Activated T-cell treated with anti-CD3 and anti-CD28 coated beads, Interleukin-2, amount 50 U/mL, for 4 hours (primary cell): ENCODE results near the gene ZNF225. TPM values are rescaled to one million over a fixed set of nuclear protein-coding genes. Genes with fewer than 3 reads are reported as not detected.

ENCODE experiments used
- ATAC-seq, 2 donors: fragments of 200-7000 bp; cut with Tn5 transposase; one replicate each; pipeline ENCODE4 v1.10.0; 2021
- DNase-seq: peaks from one replicate; pipeline ENCODE4 v3.0.0-alpha.2; 2020
- H3K27me3 Mint-ChIP-seq: one replicate; pipeline ENCODE4 v1.8.0; 2021; ENCODE audit warnings: low read depth, mixed read lengths
- H3K36me3 Mint-ChIP-seq: one replicate; pipeline ENCODE4 v1.8.0; 2022; ENCODE audit warnings: mixed read lengths; ENCODE audit not compliant: insufficient read depth
- H3K4me1 Mint-ChIP-seq: one replicate; pipeline ENCODE4 v1.8.0; 2021; ENCODE audit warnings: low read depth, mixed read lengths
- H3K4me3 Mint-ChIP-seq: one replicate; pipeline ENCODE4 v1.8.0; 2021; ENCODE audit warnings: mild to moderate bottlenecking, moderate library complexity, mixed read lengths
- H3K9me3 Mint-ChIP-seq: one replicate; pipeline ENCODE4 v1.8.0; 2021; ENCODE audit warnings: mixed read lengths
- total RNA-seq, 3 donors: library from RNA; stranded (reverse); gene quantifications; one replicate each; pipeline ENCODE4 v1.2.1, GENCODE V29; 2021

ZNF225 gene
- 1 to 10 TPM; 1.2 to 2.4 (median 1.4) TPM for total RNA-seq

DNA sequence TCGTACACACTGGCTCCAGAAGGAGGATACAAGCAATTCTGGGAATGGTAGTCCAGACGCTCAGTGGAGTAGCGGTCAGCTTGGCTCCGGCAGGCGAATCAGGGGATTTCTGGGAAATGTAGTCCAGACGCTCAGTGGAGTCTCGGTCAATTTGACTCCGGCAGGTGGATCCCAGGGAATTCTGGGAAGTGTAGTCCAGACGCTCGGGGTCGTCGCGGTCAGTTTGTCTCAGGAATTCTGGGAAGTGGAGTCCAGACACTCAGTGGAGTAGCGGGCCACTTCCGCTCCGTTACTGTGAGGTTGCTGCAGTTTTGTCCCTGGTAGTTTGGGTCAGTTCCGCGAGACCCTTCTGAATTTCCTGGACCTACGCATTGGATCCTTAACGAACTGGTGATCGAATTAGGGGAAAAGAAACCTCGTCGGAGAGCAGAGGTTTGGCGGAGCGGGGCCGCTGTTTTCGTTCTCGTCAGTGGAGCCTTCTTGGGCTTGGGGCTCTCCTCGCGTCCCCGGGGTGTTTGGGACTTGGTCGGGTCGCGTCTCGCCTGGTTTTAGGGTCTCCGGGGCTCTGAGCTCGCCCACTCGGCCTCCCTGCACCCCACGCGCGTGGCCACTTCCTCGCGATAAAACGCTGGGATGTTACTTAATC is at the start of gene ZNF225:
ZNF225 (plus strand) TSS at position 262 of the 646 bp plus-strand sequence. CDS start 2,429 bp downstream, outside the sequence.
- peaks cover 22% of the 10 kb centered on the region for H3K9me3 Mint-ChIP-seq
- H3K36me3 Mint-ChIP-seq: peaks cover 19% of the 10 kb centered on the region
- ATAC-seq (peak; percentile 99 to 100), DNase-seq (peak; percentile 72)
- H3K4me1 Mint-ChIP-seq: peaks cover 26% of the 10 kb centered on the region
- H3K27me3 Mint-ChIP-seq: no peaks in the 10 kb centered on the region
- H3K4me3 Mint-ChIP-seq: peak within 1 kb of the TSS; percentile 98

DNA sequence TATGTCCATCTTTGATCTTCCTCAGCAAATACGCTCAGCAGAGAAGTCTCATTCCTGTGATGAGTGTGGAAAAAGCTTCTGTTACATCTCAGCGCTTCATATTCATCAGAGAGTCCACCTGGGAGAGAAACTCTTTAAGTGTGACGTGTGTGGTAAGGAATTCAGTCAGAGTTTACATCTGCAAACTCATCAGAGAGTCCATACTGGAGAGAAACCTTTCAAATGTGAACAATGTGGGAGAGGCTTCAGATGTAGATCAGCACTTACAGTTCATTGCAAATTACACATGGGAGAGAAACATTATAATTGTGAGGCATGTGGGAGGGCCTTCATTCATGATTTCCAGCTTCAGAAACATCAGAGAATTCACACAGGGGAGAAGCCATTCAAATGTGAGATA is 46.9 kb upstream of the ZNF225 start:
- peaks cover 4% of the 10 kb centered on the region for H3K4me1 Mint-ChIP-seq
- no peak for DNase-seq
- no peak overlapping the region for H3K4me3 Mint-ChIP-seq
- ATAC-seq: no peak
- H3K9me3 Mint-ChIP-seq: peaks cover 45% of the 10 kb centered on the region
- peaks cover 55% of the 10 kb centered on the region for H3K36me3 Mint-ChIP-seq
- no peaks in the 10 kb centered on the region for H3K27me3 Mint-ChIP-seq

GRCh38 chr19:44069415-44069814 is 43.8 kb upstream of the ZNF225 start:
- Mint-ChIP-seq H3K36me3 (peaks cover 29% of the 10 kb centered on the region), H3K4me1 (peaks cover 23% of the 10 kb centered on the region), H3K4me3 (no peak overlapping the region), H3K9me3 (peaks cover 45% of the 10 kb centered on the region), H3K27me3 (no peaks in the 10 kb centered on the region)
- ATAC-seq (no peak), DNase-seq (no peak)

DNA sequence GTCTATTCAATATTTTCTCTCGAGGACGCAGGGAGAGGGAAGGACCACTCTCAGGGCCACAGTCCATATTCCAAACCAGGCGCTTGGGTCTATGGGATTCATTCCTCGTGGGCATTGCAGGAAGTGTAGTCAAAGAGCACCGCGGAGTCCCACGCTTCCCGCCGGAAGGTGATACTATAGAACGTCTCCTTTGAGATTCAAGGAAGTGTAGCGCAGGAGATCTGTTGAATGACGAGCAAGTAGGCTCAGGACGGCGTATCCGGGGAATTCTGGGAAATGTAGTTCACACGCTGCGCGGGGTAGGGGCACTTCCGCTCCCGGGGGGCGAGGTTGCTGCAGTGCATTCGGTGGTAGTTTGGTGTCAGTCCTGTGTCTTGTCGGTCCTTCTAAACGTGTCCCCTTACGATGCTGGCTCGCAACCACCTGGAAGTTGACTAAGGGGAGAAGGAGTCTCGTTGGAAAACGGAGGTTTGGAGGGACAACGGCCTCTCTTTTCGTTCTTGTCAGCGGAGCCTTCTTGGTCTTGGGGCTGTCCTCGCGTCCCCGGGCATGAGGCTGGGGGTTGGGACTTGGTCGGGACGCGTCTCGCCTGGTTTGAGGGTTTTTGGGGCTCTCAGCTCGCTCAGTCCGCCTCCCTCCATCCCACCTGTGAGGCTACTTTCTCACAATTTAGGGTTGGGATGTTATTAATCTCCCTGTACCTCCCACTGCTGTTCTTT is 41.2 kb upstream of the ZNF225 start, which contains the start of gene ZNF284:
ZNF284 (plus strand) TSS at position 336 of the 719 bp plus-strand sequence. CDS start 4,231 bp downstream, outside the sequence.
- peak; percentile 99 for ATAC-seq

DNA sequence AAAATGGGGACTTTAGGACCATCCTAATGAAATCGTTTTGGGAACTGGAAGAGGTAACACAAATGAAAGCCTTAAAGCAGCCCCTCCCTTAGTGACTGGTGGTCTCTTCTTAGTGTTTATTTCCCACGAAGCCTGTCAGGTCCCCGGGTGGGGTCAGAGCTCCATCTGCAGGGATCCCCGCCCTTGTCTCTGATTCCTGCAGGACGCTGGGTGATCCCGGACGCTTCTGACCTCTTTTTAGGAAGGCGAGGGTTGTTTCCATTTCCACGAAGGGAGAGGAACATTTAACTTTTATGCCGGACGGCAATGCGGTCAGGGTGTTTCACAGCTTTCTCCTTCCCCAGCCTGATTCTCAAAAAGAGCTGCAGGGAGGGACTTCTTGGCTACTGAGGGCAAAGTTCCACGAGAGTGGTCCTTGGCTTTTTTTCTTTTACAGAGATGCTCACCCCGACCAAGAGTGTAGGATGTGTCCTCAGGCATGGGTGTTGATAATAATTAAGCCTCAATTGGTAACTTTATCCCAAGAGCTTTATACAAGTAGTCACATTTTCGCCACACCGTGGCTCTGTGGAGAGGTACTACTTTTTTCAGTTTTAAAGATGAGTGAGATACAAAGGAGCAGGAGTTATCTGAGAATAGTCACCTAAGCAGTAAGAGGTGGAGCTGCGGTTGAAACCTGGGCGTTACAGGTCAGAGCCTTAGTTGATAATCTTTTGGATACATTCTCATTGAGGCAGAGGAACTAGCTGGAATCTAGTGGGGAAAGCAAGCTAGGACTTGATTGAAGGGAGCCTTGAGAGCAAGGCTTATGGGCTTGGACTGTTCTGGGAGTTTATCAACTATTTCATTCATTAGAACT is 40.4 kb upstream of the ZNF225 start:
- H3K4me1 Mint-ChIP-seq: peaks cover 26% of the 10 kb centered on the region
- DNase-seq (no peak), ATAC-seq (no peak)
- H3K27me3 Mint-ChIP-seq: no peaks in the 10 kb centered on the region
- peak overlapping the region; percentile 93 for H3K4me3 Mint-ChIP-seq
- peaks cover 21% of the 10 kb centered on the region for H3K36me3 Mint-ChIP-seq
- H3K9me3 Mint-ChIP-seq: peaks cover 27% of the 10 kb centered on the region

More for the DNA sequence above, 41.2 kb upstream of the ZNF225 start, which contains the start of gene ZNF284:
- peaks cover 26% of the 10 kb centered on the region for H3K4me1 Mint-ChIP-seq
- peaks cover 30% of the 10 kb centered on the region for H3K9me3 Mint-ChIP-seq
- peak; percentile 79 for DNase-seq
- H3K36me3 Mint-ChIP-seq: peaks cover 20% of the 10 kb centered on the region
- peak within 1 kb of the TSS; percentile 93 for H3K4me3 Mint-ChIP-seq
- H3K27me3 Mint-ChIP-seq: no peaks in the 10 kb centered on the region

GRCh38 chr19:44076325-44076724 is 36.9 kb upstream of the ZNF225 start:
- H3K36me3 Mint-ChIP-seq: peaks cover 25% of the 10 kb centered on the region
- peaks cover 23% of the 10 kb centered on the region for H3K4me1 Mint-ChIP-seq
- peaks cover 5% of the 10 kb centered on the region for H3K9me3 Mint-ChIP-seq
- ATAC-seq (no peak), DNase-seq (no peak)
- H3K27me3 Mint-ChIP-seq: no peaks in the 10 kb centered on the region
- no peak overlapping the region for H3K4me3 Mint-ChIP-seq

DNA sequence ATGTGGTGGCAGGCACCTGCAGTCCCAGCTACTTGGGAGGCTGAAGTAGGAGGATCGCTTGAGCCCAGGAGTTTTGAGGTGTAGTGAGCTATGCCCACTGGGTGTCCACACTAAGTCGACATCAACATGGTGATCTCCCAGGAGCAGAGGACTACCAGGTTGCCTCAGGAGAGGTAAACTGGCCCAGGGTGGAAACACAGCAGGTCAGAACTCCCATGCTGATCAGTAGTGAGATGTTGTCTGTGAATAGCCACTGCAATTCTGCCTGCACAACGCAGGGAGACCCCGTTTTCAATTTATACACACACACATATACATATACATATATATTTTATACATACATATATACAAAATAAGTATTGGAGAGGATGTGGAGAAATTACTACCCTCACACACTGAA is 21.1 kb upstream of the ZNF225 start:
- Mint-ChIP-seq H3K4me3 (no peak overlapping the region), H3K9me3 (no peaks in the 10 kb centered on the region), H3K4me1 (peaks cover 16% of the 10 kb centered on the region), H3K36me3 (peaks cover 10% of the 10 kb centered on the region), H3K27me3 (no peaks in the 10 kb centered on the region)
- DNase-seq (no peak), ATAC-seq (no peak)

DNA sequence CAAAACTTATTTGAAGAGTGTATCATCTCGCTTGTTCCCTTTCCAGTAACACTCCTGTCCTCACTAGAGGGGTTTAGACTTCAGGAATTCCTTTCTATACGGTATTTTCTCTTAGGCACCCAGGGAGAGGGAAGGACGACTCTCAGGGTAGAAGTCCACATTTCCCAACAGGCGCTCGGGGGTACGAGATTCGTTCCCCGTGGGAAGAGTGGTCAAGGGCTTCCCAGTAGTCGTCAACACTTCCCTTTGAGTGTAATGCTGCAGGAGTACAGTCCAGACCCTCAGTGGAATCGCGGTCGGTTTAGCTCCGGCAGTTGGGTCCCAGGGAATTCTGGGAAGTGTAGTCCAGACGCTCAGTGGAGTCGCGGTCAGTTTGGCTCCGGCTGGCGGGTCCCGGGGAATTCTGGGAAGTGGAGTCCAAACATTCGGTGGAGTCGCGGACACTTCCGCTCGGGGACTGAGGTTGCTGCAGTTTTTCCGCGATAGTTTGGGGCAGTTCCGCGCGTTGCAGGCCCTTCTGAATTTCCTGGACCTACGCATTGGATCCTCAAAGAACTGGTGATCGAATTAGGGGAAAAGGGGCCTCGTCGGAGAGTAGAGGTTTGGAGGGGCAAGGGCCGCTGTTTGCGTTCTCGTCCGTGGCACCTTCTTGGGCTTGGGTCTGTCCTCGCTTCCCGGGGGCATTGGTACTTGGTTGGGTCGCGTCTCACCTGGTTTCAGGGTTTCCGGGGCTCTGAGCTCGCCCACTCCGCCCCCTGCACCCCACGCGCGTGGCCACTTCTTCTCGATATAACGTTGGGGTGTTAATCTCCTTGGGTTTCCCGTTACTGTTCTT is 19.1 kb upstream of the ZNF225 start, which contains the start of gene ZNF224:
ZNF224 (plus strand) TSS at position 431 of the 835 bp plus-strand sequence. CDS start 3,513 bp downstream, outside the sequence.
- DNase-seq: peak; percentile 75
- ATAC-seq: peak; percentile 93 to 94
- Mint-ChIP-seq H3K27me3 (no peaks in the 10 kb centered on the region), H3K9me3 (no peaks in the 10 kb centered on the region), H3K4me3 (peak within 1 kb of the TSS; percentile 98), H3K4me1 (peaks cover 20% of the 10 kb centered on the region), H3K36me3 (peaks cover 22% of the 10 kb centered on the region)

DNA sequence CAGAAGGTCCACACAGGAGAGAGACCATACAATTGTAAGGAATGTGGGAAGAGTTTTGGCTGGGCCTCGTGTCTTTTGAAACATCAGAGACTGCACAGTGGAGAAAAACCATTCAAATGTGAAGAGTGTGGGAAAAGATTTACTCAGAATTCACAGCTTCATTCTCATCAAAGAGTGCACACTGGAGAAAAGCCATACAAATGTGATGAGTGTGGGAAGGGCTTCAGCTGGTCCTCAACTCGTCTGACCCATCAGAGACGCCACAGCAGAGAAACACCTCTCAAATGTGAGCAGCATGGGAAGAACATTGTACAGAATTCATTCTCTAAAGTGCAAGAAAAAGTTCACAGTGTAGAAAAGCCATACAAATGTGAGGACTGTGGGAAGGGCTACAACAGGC is 5.4 kb upstream of the ZNF225 start:
- Mint-ChIP-seq H3K9me3 (peaks cover 57% of the 10 kb centered on the region), H3K4me3 (no peak overlapping the region), H3K27me3 (no peaks in the 10 kb centered on the region), H3K4me1 (peaks cover 11% of the 10 kb centered on the region), H3K36me3 (peaks cover 51% of the 10 kb centered on the region)
- ATAC-seq: no peak
- no peak for DNase-seq

DNA sequence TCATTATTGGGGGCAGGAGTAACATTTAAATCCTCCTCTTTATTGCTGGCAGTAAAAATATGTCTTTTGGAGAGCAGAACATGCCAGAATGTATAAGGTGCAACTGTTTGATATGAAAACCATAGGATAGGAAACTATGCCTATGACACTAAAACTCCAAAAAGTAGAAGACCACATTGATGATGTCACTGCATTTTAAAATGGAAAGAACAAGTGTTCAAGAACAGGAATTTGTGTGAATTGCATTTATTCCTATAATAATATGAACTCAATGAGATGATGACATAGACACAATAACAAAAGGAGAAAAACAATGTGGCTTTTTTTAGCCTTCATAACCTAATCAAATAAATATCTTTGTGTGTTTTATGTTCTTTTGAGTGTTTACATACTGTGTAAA is 3.7 kb upstream of the ZNF225 start:
- Mint-ChIP-seq H3K36me3 (peaks cover 36% of the 10 kb centered on the region), H3K4me1 (peaks cover 18% of the 10 kb centered on the region), H3K27me3 (no peaks in the 10 kb centered on the region), H3K9me3 (peaks cover 48% of the 10 kb centered on the region), H3K4me3 (no peak overlapping the region)
- ATAC-seq: no peak
- DNase-seq: no peak

- no peak for ATAC-seq
- H3K9me3 Mint-ChIP-seq: peaks cover 34% of the 10 kb centered on the region
- H3K4me1 Mint-ChIP-seq: peaks cover 26% of the 10 kb centered on the region
- H3K36me3 Mint-ChIP-seq: peaks cover 23% of the 10 kb centered on the region
- no peaks in the 10 kb centered on the region for H3K27me3 Mint-ChIP-seq
- H3K4me3 Mint-ChIP-seq: peak overlapping the region; percentile 98
- no peak for DNase-seq
These were observed 1.2 kb upstream of the ZNF225 start for GRCh38 chr19:44111910-44112463.

DNA sequence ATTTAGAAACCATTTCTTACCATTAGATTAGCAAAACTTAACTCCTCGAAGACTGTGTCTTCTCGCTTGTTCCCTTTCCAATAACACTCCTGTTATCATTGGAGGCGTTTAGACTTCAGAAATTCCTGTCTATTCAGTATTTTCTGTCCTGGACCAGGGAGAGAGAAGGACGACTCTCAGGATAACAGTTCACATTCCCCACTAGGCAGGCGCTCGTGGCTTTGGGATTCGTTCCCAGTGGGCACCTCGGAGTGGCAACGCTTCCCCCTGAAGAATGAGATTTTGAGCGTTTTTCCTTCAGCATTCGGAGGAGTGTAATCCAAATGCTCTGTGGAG is 429 bp upstream of the ZNF225 start:
- no peak for ATAC-seq
- peaks cover 26% of the 10 kb centered on the region for H3K4me1 Mint-ChIP-seq

DNA sequence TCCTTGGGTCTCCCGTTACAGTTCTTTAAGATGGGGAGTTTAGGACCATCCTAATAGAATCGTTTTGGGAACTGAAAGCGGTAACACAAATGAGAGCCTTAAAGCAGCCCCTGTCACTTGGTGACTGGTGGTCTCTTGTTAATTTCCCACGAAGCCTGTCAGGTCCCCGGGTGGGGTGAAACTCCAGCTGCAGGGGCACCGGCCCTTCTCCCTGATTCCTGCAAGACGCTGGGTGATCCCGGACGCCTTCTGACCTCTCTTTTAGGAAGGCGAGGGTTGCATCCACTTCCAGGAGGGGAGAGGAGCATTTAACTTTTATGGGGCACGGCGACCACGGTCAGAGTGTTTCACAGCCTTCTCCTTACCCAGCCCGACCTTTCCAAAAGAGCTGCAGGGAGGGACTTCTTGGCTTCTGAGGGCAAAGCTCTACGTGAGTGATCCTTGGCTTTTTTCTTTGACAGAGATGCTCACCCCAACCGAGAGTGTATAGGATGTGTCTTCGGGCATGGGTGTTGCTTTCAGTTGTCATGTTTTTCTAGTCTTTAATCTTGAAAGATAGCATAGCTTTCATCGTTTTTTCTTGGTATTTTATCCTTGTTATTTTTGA is 688 bp downstream of the ZNF225 start:
- DNase-seq: no peak

More for the DNA sequence above, 429 bp upstream of the ZNF225 start:
- Mint-ChIP-seq H3K27me3 (no peaks in the 10 kb centered on the region), H3K4me3 (peak overlapping the region; percentile 98), H3K36me3 (peaks cover 21% of the 10 kb centered on the region), H3K9me3 (peaks cover 26% of the 10 kb centered on the region)
- no peak for DNase-seq

More for the DNA sequence above, 688 bp downstream of the ZNF225 start:
- peak in 1 of 2 donors; percentile 8 for ATAC-seq
- H3K27me3 Mint-ChIP-seq: no peaks in the 10 kb centered on the region
- peaks cover 22% of the 10 kb centered on the region for H3K36me3 Mint-ChIP-seq
- peak overlapping the region; percentile 98 for H3K4me3 Mint-ChIP-seq
- peaks cover 26% of the 10 kb centered on the region for H3K4me1 Mint-ChIP-seq
- peaks cover 21% of the 10 kb centered on the region for H3K9me3 Mint-ChIP-seq
